A549 (cell line): Measurements from ENCODE around the gene SCRN2.

Experiments used
- BHLHE40 ChIP-seq: IDR thresholded peaks from 2 replicates; pipeline ENCODE4 v1.6.1; 2012; ENCODE audit warnings: low read depth, low read length, inconsistent platforms
- CHD2 ChIP-seq: fragments of 150-350 bp; IDR thresholded peaks from 2 replicates; pipeline ENCODE4 v1.6.1; 2014; ENCODE audit warnings: low read length; ENCODE audit not compliant: partially characterized antibody
- ESRRA ChIP-seq: fragments of 150-350 bp; IDR thresholded peaks from 2 replicates; pipeline ENCODE4 v1.6.1; 2014; ENCODE audit warnings: mild to moderate bottlenecking, low read length, borderline replicate concordance
- KDM5A ChIP-seq: fragments of 200-600 bp; sonication (generic); IDR thresholded peaks from 2 replicates; pipeline ENCODE4 v1.6.1; 2016; ENCODE audit warnings: antibody characterized with exemption, mild to moderate bottlenecking
- MAZ ChIP-seq: fragments of 150-350 bp; IDR thresholded peaks from 2 replicates; pipeline ENCODE4 v1.6.1; 2014; ENCODE audit warnings: antibody characterized with exemption, low read depth, low read length, borderline replicate concordance
- NPAS2 ChIP-seq: fragments of 250-450 bp; sonication (Bioruptor Pico); IDR thresholded peaks from 2 replicates; pipeline ENCODE4 v1.8.0; 2022; ENCODE audit warnings: mild to moderate bottlenecking, moderate library complexity, borderline replicate concordance
- POLR2A ChIP-seq: IDR thresholded peaks from 2 replicates; pipeline ENCODE4 v1.6.1; 2012; ENCODE audit warnings: mild to moderate bottlenecking, low read length
- POLR2AphosphoS2 ChIP-seq: conservative IDR thresholded peaks from 2 replicates; pipeline ENCODE4 v1.6.1; 2012; ENCODE audit warnings: low read length, improper control_type of control experiment, inconsistent platforms
- SREBF2 ChIP-seq: fragments of 450-650 bp; IDR thresholded peaks from 2 replicates; pipeline ENCODE4 v1.6.1; 2014; ENCODE audit warnings: mild to moderate bottlenecking, moderate library complexity
- ZC3H11A ChIP-seq: fragments of 450-650 bp; IDR thresholded peaks from 2 replicates; pipeline ENCODE4 v1.6.1; 2014; ENCODE audit warnings: antibody characterized with exemption, mild to moderate bottlenecking
- TF ChIP-seq, protein P1 (sequence below): fragments of >200 bp; sonication (Bioruptor Twin); formaldehyde crosslinking; IDR thresholded peaks from 3 replicates; pipeline ENCODE4 v1.5.1; 2016
- TF ChIP-seq, protein P2 (sequence below): fragments of 200-600 bp; sonication (generic); IDR thresholded peaks from 2 replicates; pipeline ENCODE4 v1.6.1; 2016; ENCODE audit warnings: antibody characterized with exemption, mild to moderate bottlenecking, moderate library complexity
- TF ChIP-seq, protein P3 (sequence below): fragments of 150-350 bp; IDR thresholded peaks from 2 replicates; pipeline ENCODE4 v1.6.1; 2014; ENCODE audit warnings: low read depth, mild to moderate bottlenecking, low read length
- TF ChIP-seq, protein P4 (sequence below): IDR thresholded peaks from 2 replicates; pipeline ENCODE4 v1.6.1; 2012

DNA sequence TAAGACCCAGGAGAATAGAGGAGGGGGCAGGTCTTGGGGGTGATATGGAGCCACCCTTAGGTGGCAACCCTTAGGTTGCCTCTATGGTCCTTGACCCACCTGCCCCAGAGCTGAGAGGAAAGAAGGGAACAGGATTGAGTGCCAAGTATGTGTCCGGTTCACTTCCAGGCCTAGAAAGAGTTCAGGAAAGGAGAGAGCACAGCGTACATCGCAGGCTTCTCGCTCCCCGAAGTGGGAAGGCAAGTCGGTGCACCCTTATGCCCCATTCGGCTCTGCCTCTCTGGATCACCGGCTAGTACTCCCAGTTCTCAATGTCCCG, 9.3 kb upstream of the SCRN2 start:
- TF ChIP-seq, protein P1, sequence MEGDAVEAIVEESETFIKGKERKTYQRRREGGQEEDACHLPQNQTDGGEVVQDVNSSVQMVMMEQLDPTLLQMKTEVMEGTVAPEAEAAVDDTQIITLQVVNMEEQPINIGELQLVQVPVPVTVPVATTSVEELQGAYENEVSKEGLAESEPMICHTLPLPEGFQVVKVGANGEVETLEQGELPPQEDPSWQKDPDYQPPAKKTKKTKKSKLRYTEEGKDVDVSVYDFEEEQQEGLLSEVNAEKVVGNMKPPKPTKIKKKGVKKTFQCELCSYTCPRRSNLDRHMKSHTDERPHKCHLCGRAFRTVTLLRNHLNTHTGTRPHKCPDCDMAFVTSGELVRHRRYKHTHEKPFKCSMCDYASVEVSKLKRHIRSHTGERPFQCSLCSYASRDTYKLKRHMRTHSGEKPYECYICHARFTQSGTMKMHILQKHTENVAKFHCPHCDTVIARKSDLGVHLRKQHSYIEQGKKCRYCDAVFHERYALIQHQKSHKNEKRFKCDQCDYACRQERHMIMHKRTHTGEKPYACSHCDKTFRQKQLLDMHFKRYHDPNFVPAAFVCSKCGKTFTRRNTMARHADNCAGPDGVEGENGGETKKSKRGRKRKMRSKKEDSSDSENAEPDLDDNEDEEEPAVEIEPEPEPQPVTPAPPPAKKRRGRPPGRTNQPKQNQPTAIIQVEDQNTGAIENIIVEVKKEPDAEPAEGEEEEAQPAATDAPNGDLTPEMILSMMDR = no peak
- TF ChIP-seq, protein P2, sequence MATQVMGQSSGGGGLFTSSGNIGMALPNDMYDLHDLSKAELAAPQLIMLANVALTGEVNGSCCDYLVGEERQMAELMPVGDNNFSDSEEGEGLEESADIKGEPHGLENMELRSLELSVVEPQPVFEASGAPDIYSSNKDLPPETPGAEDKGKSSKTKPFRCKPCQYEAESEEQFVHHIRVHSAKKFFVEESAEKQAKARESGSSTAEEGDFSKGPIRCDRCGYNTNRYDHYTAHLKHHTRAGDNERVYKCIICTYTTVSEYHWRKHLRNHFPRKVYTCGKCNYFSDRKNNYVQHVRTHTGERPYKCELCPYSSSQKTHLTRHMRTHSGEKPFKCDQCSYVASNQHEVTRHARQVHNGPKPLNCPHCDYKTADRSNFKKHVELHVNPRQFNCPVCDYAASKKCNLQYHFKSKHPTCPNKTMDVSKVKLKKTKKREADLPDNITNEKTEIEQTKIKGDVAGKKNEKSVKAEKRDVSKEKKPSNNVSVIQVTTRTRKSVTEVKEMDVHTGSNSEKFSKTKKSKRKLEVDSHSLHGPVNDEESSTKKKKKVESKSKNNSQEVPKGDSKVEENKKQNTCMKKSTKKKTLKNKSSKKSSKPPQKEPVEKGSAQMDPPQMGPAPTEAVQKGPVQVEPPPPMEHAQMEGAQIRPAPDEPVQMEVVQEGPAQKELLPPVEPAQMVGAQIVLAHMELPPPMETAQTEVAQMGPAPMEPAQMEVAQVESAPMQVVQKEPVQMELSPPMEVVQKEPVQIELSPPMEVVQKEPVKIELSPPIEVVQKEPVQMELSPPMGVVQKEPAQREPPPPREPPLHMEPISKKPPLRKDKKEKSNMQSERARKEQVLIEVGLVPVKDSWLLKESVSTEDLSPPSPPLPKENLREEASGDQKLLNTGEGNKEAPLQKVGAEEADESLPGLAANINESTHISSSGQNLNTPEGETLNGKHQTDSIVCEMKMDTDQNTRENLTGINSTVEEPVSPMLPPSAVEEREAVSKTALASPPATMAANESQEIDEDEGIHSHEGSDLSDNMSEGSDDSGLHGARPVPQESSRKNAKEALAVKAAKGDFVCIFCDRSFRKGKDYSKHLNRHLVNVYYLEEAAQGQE = no peak
- TF ChIP-seq, protein P3, sequence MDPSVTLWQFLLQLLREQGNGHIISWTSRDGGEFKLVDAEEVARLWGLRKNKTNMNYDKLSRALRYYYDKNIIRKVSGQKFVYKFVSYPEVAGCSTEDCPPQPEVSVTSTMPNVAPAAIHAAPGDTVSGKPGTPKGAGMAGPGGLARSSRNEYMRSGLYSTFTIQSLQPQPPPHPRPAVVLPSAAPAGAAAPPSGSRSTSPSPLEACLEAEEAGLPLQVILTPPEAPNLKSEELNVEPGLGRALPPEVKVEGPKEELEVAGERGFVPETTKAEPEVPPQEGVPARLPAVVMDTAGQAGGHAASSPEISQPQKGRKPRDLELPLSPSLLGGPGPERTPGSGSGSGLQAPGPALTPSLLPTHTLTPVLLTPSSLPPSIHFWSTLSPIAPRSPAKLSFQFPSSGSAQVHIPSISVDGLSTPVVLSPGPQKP = no peak
- TF ChIP-seq SREBF2 (no peak), KDM5A (no peak), POLR2AphosphoS2 (no peak), BHLHE40 (no peak), CHD2 (no peak), POLR2A (no peak), ESRRA (no peak), MAZ (no peak), ZC3H11A (no peak), NPAS2 (CRISPR knock-in tag) (no peak)
- TF ChIP-seq, protein P4, sequence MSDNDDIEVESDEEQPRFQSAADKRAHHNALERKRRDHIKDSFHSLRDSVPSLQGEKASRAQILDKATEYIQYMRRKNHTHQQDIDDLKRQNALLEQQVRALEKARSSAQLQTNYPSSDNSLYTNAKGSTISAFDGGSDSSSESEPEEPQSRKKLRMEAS = no peak
